Smooth muscle cell (in vitro differentiated cells): ENCODE measurements around the gene STK26. TPM values are rescaled to one million over a fixed set of nuclear protein-coding genes. Genes with fewer than 3 reads are reported as not detected.

Experiments
- DNase-seq: peaks from one replicate; lab custom pipeline; 2025; ENCODE audit not compliant: unreplicated experiment; lab: John Stamatoyannopoulos, UW
- H2AFZ ChIP-seq: fragments of 200-600 bp; sonication (generic); 2 replicates; pipeline ENCODE4 v1.6.0; 2016; ENCODE audit warnings: antibody characterized with exemption, low read depth, mild to moderate bottlenecking
- H3F3A ChIP-seq: fragments of 200-600 bp; sonication (generic); 2 replicates; pipeline ENCODE4 v1.6.0; 2017; ENCODE audit warnings: antibody characterized with exemption, low read depth
- H3K27ac ChIP-seq: fragments of 200-600 bp; sonication (generic); 2 replicates; pipeline ENCODE4 v1.5.1; 2016; ENCODE audit warnings: low read depth, mild to moderate bottlenecking
- H3K27me3 ChIP-seq: fragments of 200-600 bp; sonication (generic); 2 replicates; pipeline ENCODE4 v1.6.1; 2016; ENCODE audit warnings: low read depth, mild to moderate bottlenecking
- H3K36me3 ChIP-seq: fragments of 200-600 bp; sonication (generic); 2 replicates; pipeline ENCODE4 v1.5.1; 2016; ENCODE audit warnings: low read depth
- H3K4me1 ChIP-seq: fragments of 200-600 bp; sonication (generic); 2 replicates; pipeline ENCODE4 v1.5.1; 2016; ENCODE audit warnings: low read depth
- H3K4me2 ChIP-seq: fragments of 200-600 bp; sonication (generic); 2 replicates; pipeline ENCODE4 v1.6.0; 2016; ENCODE audit warnings: mild to moderate bottlenecking
- H3K4me3 ChIP-seq: fragments of 200-600 bp; sonication (generic); 2 replicates; pipeline ENCODE4 v1.5.1; 2016; ENCODE audit warnings: mild to moderate bottlenecking
- H3K79me2 ChIP-seq: fragments of 200-600 bp; sonication (generic); 2 replicates; pipeline ENCODE4 v1.6.0; 2016; ENCODE audit warnings: low read depth, mild to moderate bottlenecking
- H3K9ac ChIP-seq: fragments of 200-600 bp; sonication (generic); 2 replicates; pipeline ENCODE4 v1.6.0; 2016; ENCODE audit warnings: low read depth
- H3K9me3 ChIP-seq: fragments of 200-600 bp; sonication (generic); replicated peaks from 2 replicates; pipeline ENCODE4 v1.5.1; 2016; ENCODE audit warnings: low read depth
- H4K20me1 ChIP-seq: fragments of 200-600 bp; sonication (generic); 2 replicates; pipeline ENCODE4 v1.6.0; 2016; ENCODE audit warnings: low read depth
- WGBS: methylation state at CpG from one replicate; pipeline ENCODE4 v1.1.7; 2016; ENCODE audit warnings: low lambda C conversion rate; 5-methylcytosine and 5-hydroxymethylcytosine counted together
- polyA plus RNA-seq: library from polyadenylated mRNA; unstranded; fragments of >200 nt; fragmentation: Nextera tagmentation; extraction: Ambion mirVana; gene quantifications from 2 replicates; pipeline ENCODE4 v1.2.1, GENCODE V29; 2016
- total RNA-seq: library from RNA; depleted of rRNA; stranded (reverse); fragments of >200 nt; gene quantifications from 2 replicates; pipeline ENCODE4 v1.2.3, GENCODE V29; 2014
- TF ChIP-seq, protein P1 (sequence below): fragments of 200-600 bp; sonication (generic); IDR thresholded peaks from 2 replicates; pipeline ENCODE4 v1.5.1; 2017; ENCODE audit warnings: borderline replicate concordance, mild to moderate bottlenecking, antibody characterized with exemption; ENCODE audit not compliant: insufficient read depth, poor library complexity, severe bottlenecking

The STK26 gene
- total and polyA plus RNA-seq, 2 experiments from 2014 or later = 13.2 to 50.9 TPM

DNA sequence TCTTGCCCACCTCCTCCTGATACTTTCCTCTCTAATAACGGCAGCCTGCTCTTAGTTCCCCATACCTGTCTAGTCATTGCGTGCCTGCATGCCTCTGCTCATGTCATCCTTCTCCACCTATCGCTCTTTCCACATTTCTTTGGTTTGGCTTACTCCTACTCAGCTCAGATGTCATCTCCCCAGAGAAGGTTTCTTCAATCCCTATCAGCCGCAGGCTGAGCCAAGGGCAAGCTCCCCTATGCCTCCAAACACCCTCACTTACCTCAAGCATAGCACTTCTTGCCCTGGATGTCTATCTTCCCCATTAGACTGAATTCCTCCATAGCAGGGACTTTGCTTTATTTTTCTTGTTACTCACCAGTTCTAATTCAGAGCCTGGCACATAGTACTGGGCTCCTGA lies 78.1 kb downstream of the STK26 start:
- Histone ChIP-seq H3K27me3 (no peaks in the 10 kb centered on the region), H3K27ac (no peak overlapping the region), H3K4me2 (no peak overlapping the region), H3F3A (no peaks in the 10 kb centered on the region), H3K4me3 (no peak overlapping the region), H3K79me2 (no peaks in the 10 kb centered on the region), H3K4me1 (no peaks in the 10 kb centered on the region), H3K36me3 (no peaks in the 10 kb centered on the region), H2AFZ (no peak overlapping the region), H3K9ac (no peak overlapping the region), H4K20me1 (no peaks in the 10 kb centered on the region), H3K9me3 (no peaks in the 10 kb centered on the region)
- TF ChIP-seq, protein P1, sequence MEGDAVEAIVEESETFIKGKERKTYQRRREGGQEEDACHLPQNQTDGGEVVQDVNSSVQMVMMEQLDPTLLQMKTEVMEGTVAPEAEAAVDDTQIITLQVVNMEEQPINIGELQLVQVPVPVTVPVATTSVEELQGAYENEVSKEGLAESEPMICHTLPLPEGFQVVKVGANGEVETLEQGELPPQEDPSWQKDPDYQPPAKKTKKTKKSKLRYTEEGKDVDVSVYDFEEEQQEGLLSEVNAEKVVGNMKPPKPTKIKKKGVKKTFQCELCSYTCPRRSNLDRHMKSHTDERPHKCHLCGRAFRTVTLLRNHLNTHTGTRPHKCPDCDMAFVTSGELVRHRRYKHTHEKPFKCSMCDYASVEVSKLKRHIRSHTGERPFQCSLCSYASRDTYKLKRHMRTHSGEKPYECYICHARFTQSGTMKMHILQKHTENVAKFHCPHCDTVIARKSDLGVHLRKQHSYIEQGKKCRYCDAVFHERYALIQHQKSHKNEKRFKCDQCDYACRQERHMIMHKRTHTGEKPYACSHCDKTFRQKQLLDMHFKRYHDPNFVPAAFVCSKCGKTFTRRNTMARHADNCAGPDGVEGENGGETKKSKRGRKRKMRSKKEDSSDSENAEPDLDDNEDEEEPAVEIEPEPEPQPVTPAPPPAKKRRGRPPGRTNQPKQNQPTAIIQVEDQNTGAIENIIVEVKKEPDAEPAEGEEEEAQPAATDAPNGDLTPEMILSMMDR = no peak
- no peak for DNase-seq
- 68% methylated on average over 4 of the region's 4 CpGs for WGBS

DNA sequence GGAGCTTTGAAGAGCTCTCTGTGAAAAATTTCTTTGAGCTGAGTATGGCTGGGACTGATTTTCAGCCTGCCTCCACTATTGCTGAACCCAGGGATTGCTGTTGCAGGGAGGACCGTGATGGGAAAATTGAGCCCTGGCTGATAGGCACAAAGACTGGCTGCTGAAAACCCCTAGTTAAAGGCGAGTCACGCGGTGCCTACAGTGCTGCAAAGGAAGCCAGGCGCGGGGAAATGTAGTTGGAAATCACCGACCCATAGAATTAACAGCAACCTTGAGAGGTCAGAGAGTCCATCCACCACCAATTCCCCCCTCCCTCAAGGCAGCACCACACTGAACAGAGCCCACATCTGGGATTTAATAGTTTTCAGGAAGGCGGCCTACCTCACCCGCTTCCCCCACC lies 78.7 kb downstream of the STK26 start:
- TF ChIP-seq, protein P1 = no peak
- no peak overlapping the region for H2AFZ ChIP-seq
- no peaks in the 10 kb centered on the region for H3K9me3 ChIP-seq
- H3K4me1 ChIP-seq = no peaks in the 10 kb centered on the region
- no peak overlapping the region for H3K27ac ChIP-seq
- no peak overlapping the region for H3K4me3 ChIP-seq
- H4K20me1 ChIP-seq = no peaks in the 10 kb centered on the region
- H3K9ac ChIP-seq = no peak overlapping the region
- no peak overlapping the region for H3K4me2 ChIP-seq
- no peaks in the 10 kb centered on the region for H3K27me3 ChIP-seq
- 88% methylated on average over 9 of the region's 9 CpGs for WGBS
- no peaks in the 10 kb centered on the region for H3F3A ChIP-seq
- no peaks in the 10 kb centered on the region for H3K79me2 ChIP-seq
- DNase-seq = no peak
- H3K36me3 ChIP-seq = no peaks in the 10 kb centered on the region

DNA sequence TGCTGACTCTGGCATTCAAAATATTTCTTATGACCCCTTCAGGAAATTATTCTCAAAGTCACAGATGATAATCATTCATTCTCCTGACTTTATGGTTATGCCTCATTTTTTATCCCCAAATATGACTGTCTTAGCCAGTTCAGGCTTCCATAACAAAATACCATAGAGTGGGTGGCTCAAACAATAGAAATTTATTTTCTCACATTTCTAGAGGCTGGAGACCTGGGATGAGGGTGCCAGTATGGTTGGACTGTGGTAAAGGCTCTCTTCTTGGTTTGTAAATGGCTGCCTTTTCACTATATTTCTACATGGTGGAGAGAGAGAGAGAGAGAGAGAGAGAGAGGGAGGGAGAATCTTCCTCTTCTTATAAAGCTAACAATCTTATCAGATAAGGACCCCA lies 84.2 kb downstream of the STK26 start:
- no peak overlapping the region for H3K4me3 ChIP-seq
- no peaks in the 10 kb centered on the region for H3F3A ChIP-seq
- DNase-seq = no peak
- TF ChIP-seq, protein P1 = no peak
- H3K9ac ChIP-seq = no peak overlapping the region
- H3K9me3 ChIP-seq = no peaks in the 10 kb centered on the region
- no peaks in the 10 kb centered on the region for H4K20me1 ChIP-seq
- H3K79me2 ChIP-seq = no peaks in the 10 kb centered on the region
- H3K36me3 ChIP-seq = no peaks in the 10 kb centered on the region
- H3K27ac ChIP-seq = no peak overlapping the region
- no peaks in the 10 kb centered on the region for H3K27me3 ChIP-seq
- no peak overlapping the region for H2AFZ ChIP-seq
- H3K4me1 ChIP-seq = no peaks in the 10 kb centered on the region
- no peak overlapping the region for H3K4me2 ChIP-seq

DNA sequence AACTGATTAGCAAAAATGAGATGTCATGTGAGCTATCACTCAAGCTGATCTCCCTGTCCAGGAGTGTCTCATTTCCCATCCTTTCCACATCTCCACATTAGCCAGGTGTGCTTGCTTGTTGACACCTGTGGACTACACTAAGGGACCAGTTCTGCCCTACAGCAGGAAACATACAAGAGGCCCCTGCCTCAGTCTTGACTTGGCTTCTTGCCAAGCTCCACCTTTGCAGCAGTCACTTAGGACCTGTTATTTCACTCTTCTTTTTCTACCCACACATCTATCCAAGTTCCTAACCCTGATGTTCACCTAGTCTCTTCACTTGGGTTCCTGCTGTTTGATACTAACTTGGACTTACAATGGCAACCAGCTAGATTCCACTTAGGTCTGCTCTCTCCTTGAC lies 91.5 kb downstream of the STK26 start:
- no peaks in the 10 kb centered on the region for H3K9me3 ChIP-seq
- TF ChIP-seq, protein P1 = no peak

More for the DNA sequence above, 91.5 kb downstream of the STK26 start:
- Histone ChIP-seq H2AFZ (no peak overlapping the region), H3K9ac (no peak overlapping the region), H3K4me3 (no peak overlapping the region), H4K20me1 (no peaks in the 10 kb centered on the region), H3K27me3 (no peaks in the 10 kb centered on the region), H3F3A (no peaks in the 10 kb centered on the region), H3K79me2 (no peaks in the 10 kb centered on the region), H3K27ac (no peak overlapping the region), H3K4me2 (no peak overlapping the region), H3K4me1 (no peaks in the 10 kb centered on the region), H3K36me3 (no peaks in the 10 kb centered on the region)
- DNase-seq = no peak
